Thyroid gland (tissue), 4 donors: ENCODE results near the gene PTK7.

ENCODE experiments used
- CTCF ChIP-seq, 6 experiments: fragments of 200-600 bp in 3 of 6; fragments of 450-650 bp in 3 of 6; sonication (generic) in 3 of 6; IDR thresholded peaks; one replicate each; pipeline ENCODE4 v1.5.1; 2016 to 2019; ENCODE audit warnings: antibody characterized with exemption in 6 of 6, mild to moderate bottlenecking in 2 of 6, inconsistent platforms in 1 of 6, moderate library complexity in 1 of 6
- POLR2A ChIP-seq, 2 donors: fragments of 450-650 bp; IDR thresholded peaks; one replicate each; pipeline ENCODE4 v1.6.1; 2017; ENCODE audit warnings: antibody characterized with exemption in 2 of 2, mild to moderate bottlenecking in 2 of 2, moderate library complexity in 1 of 2

GRCh38 chr6:43061861-43062260 lies 14.3 kb upstream of the PTK7 start:
- TF ChIP-seq POLR2A (IDR thresholded peaks at IDR 0.05) (no peak), CTCF (IDR thresholded peaks at IDR 0.05) (no peak)
